Kidney (tissue), 14 donors: ENCODE results near the gene OTULIN. TPM values are rescaled to one million over a fixed set of nuclear protein-coding genes. Genes with fewer than 3 reads are reported as not detected.
A peak's percentile ranks its signal among the peaks of the same experiment; 100 is the strongest.

Experiments
- DNase-seq, 5 donors: peaks; one replicate each; pipeline ENCODE4 v3.0.0-alpha.2; 2013 to 2020
- FAIRE-seq: peaks from 2 replicates; lab custom pipeline; 2012; peaks lifted over from hg19 to GRCh38; lab: Jason Lieb, UNC
- H3K27ac ChIP-seq, 2 donors: one replicate each; pipeline ENCODE4 v1.7.0; 2013; ENCODE audit warnings: low read depth in 2 of 2, low read length in 2 of 2, inconsistent platforms in 1 of 2
- H3K27me3 ChIP-seq: one replicate; pipeline ENCODE4 v1.7.1; 2013; ENCODE audit warnings: low read length, inconsistent platforms; ENCODE audit not compliant: control insufficient read depth, insufficient read depth
- H3K36me3 ChIP-seq, 3 donors: one replicate each; pipeline versions ENCODE4 v1.7.0 to v1.7.1; 2013; ENCODE audit warnings: low read length in 3 of 3, control low read depth in 1 of 3, inconsistent platforms in 1 of 3; ENCODE audit not compliant: insufficient read depth in 3 of 3, control insufficient read depth in 2 of 3
- H3K4me1 ChIP-seq, 3 donors: one replicate each; pipeline versions ENCODE4 v1.7.0 to v1.7.1; 2013; ENCODE audit warnings: low read length in 3 of 3, inconsistent platforms in 1 of 3, low read depth in 1 of 3; ENCODE audit not compliant: control insufficient read depth in 2 of 3, insufficient read depth in 2 of 3
- H3K4me3 ChIP-seq, 3 donors: one replicate each; pipeline versions ENCODE4 v1.7.0 to v1.8.1; 2013; ENCODE audit warnings: low read length in 3 of 3, control low read depth in 1 of 3, inconsistent platforms in 1 of 3
- H3K9ac ChIP-seq, 3 donors: one replicate each; pipeline versions ENCODE4 v1.7.0 to v1.7.1; 2013; ENCODE audit warnings: low read length in 3 of 3, control low read depth in 1 of 3, inconsistent platforms in 1 of 3
- H3K9me3 ChIP-seq, 3 donors: one replicate each; pipeline versions ENCODE4 v1.7.0 to v1.7.1; 2013; ENCODE audit warnings: low read length in 3 of 3, control low read depth in 1 of 3, inconsistent platforms in 1 of 3; ENCODE audit not compliant: control insufficient read depth in 2 of 3, insufficient read depth in 1 of 3
- CTCF ChIP-seq: IDR thresholded peaks from 3 replicates; pipeline ENCODE4 v1.5.1; 2012; ENCODE audit warnings: mild to moderate bottlenecking, moderate library complexity, borderline replicate concordance; ENCODE audit not compliant: insufficient read depth; ENCODE audit errors: extremely low read depth
- intact Hi-C: fragments of 100-400 bp; cut with DNase I; formaldehyde crosslinking; loops from one replicate; pipeline ENCODE4 v1.11.1; 2022
- polyA plus RNA-seq: library from polyadenylated mRNA; stranded (reverse); fragments of 350-450 nt; fragmentation: Illumina TruSeq; extraction: RNeasy Lipid Tissue Mini Kit (QIAGEN cat#74804); gene quantifications from one replicate; pipeline ENCODE4 v1.2.3, GENCODE V29; 2014; ENCODE audit warnings: low read depth, low replicate concordance; ENCODE audit not compliant: insufficient read depth
- total RNA-seq: library from RNA; stranded (reverse); fragmentation: NEBNext Ultra II Directional; extraction: Animal tissue kit (Norgen Biotek cat#: 25700); gene quantifications from one replicate; pipeline ENCODE4 v1.2.1, GENCODE V29; 2021
- donor health status: control.
- donor health status: control.
- donor health status: control.
- donor health status: control.
- donor health status: control.
- donor health status: DM: yes; HTN: yes; CAD: no.
- donor health status: Normal renal cell carcinoma (clear cell type).

The OTULIN gene
- total and polyA plus RNA-seq, 2 donors from 2014 or later = 9.0 to 28.4 TPM

GRCh38 chr5:14739981-14740380 lies 75.5 kb downstream of the OTULIN start:
- no peak overlapping the region for H3K4me3 ChIP-seq
- peaks cover 0 to 8% (median 0%) of the 10 kb centered on the region in 3 donors for H3K36me3 ChIP-seq
- FAIRE-seq (no peak), DNase-seq (no peak)
- no peak overlapping the region for H3K9ac ChIP-seq
- no peak overlapping the region for H3K27ac ChIP-seq
- H3K27me3 ChIP-seq = no peaks in the 10 kb centered on the region
- no peak for TF ChIP-seq CTCF
- no peaks in the 10 kb centered on the region for H3K9me3 ChIP-seq
- intact Hi-C loops = no loop called here
- H3K4me1 ChIP-seq = no peaks in the 10 kb centered on the region

GRCh38 chr5:14741131-14741530 lies 76.6 kb downstream of the OTULIN start:
- Histone ChIP-seq H3K4me3 (no peak overlapping the region), H3K27ac (no peak overlapping the region), H3K9me3 (no peaks in the 10 kb centered on the region), H3K9ac (no peak overlapping the region), H3K36me3 (peaks cover 0 to 11% (median 5%) of the 10 kb centered on the region in 3 donors), H3K4me1 (no peaks in the 10 kb centered on the region), H3K27me3 (no peaks in the 10 kb centered on the region)
- intact Hi-C loops = no loop called here
- FAIRE-seq (no peak), DNase-seq (no peak)
- TF ChIP-seq CTCF = no peak

GRCh38 chr5:14741801-14742440 lies 77.4 kb downstream of the OTULIN start:
- DNase-seq (peak in 4 of 5 donors; percentile 61 to 82 (median 78)), FAIRE-seq (no peak)
- Histone ChIP-seq H3K4me1 (no peaks in the 10 kb centered on the region), H3K4me3 (no peak overlapping the region), H3K9ac (no peak overlapping the region), H3K9me3 (no peaks in the 10 kb centered on the region), H3K36me3 (peaks cover 0 to 11% (median 5%) of the 10 kb centered on the region in 3 donors), H3K27me3 (no peaks in the 10 kb centered on the region), H3K27ac (no peak overlapping the region)
- intact Hi-C loops = no loop called here
- TF ChIP-seq CTCF = no peak
